GM18867 (cell line): ENCODE data around the gene BCL11A.
"Not testable (repeated sequence)": the region's sequence is repeated elsewhere in the genome, so short reads cannot be mapped to it uniquely, and the experiment has no call there.

ENCODE experiments used
- ATAC-seq: cut with Tn5 transposase; IDR thresholded peaks from one replicate; pipeline ENCODE4 v1.9.1; 2021; ENCODE audit warnings: mild to moderate bottlenecking, moderate library complexity; ENCODE audit not compliant: unreplicated experiment

The BCL11A gene

DNA sequence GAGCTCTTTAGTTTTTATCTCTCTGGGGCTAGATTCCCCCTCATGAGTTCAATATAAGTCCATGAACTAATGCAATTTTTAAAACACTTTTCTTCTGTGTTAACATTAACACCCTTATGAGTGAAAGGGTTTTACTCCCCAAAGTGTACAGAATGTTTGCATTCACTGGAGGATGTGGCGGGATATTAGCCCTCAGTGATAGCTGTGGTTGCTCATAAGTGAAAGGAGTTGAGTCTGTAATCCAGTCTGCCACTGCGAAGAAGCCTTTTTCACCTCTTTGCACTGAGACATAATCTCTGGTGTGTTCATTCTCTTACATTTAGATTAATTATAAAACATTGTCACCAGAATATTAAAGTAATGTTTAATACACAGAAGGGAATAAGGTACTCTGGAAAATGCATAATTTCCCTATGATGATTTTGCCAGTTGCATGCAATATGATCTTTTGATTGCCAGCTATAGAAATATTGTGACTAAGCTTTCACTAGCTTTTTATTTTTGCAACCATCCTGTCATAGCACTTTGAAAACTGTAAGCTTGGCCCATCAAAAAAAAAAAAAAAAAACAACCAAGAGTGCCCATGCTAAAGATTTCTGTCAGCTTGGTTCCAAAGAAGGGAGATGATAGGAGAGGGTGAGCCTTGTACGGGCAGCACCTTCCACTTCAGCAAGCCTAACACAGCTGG is 113.2 kb downstream of the BCL11A start:
- ATAC-seq: peak; percentile 31

DNA sequence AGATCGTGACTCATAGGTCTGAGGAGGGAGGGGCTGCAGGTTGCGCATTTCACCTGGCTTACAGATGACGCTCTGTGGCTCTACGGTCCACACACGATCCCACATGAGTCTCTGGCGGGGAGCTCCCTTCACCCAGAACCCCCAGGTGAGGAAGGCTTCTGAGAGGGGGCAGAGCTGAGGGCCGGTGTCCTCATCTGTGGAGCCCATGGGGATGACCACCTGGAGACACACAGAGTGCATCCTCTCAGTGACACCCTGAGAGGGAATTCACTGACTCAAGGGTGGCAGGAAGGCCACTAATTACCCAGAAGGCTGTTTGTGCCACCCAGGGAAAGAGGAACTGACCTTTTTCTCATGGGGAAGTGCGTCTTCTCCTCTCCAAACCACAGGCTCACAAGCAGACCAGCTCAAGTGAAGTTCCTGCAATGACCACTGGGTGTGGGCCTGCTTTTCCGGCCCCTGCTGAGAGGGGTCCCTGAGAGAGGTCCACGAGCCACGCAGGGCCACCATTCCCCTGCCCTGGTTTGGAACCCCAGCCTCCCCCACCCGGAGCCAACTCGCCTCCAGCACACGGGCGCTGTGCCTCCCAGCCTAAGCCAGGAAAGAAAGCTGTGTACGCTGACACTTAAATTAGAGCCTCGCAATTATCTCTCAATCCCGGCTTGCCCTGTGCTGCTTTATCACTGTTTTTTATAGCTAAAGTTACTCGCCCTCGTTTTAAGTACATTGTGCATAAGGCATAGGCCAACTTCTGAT is 114.1 kb downstream of the BCL11A start:
- ATAC-seq: peak; percentile 99

DNA sequence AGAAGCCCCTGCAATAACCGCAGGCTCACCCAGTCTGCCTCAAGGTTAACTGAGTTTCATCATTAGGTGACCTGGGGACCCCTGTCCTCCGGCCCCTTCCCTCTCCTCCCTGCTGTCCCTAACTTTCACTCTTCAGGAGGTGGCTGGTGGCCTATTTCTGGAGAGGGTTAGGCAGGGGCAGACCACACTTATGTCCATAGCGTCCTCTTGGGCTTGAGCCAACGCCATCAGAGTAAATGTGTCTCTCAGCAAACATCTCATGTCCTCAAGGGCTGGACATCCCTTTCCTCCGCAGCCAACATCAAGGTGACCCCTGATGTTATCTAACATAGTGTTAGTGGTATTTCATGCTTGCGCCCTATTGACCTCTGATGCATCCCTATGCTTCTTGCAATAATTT is 114.8 kb downstream of the BCL11A start:
- no peak for ATAC-seq

DNA sequence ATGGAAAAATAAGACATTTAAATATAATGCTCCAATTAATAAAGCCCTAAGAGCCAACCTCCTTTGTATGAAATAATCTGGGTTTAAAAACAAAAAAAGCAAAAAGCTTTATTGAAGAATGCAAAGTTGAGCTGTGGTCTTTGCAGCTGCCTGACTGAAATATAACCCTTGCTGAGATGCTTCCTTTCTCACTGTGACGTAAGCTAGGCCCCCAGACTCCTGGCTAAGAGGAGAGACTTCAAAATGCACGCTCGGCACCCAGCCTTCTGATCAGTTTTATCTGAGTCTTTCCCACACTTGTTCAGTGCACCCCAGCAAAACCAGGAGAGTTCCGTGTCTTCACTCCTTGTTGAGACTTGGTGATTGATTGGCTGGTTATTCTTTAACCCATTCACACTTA is 115.3 kb downstream of the BCL11A start:
- ATAC-seq: no peak

DNA sequence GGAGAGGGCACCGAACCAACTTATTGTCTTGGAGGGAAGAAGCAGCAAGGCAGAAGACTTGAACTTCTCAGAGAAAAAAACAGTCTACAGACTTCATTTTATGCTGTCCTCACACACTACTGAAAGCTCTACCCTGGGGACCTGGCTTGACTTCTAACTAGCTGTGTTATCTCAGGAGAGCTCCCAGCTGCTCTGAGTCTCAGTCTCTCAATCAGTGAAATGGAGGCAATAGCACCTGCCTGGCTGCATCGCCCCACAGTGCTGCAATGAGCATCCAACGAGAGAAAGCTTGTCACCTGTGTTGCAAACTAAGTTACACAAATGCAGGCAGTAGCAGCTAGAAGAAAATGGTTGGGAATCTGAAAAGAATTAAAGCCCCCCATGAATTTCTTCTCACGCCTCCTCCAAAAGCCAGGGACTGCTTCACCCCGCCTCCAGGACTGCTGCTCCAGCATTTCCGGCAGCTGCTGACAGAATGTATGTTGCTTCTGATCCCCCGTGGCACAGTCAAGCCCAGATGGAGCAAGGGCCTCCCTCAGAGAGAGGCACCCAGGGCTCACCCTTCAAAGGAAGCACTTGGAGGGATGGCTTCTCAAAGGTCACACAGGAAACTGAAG is 116.3 kb downstream of the BCL11A start:
- no peak for ATAC-seq

DNA sequence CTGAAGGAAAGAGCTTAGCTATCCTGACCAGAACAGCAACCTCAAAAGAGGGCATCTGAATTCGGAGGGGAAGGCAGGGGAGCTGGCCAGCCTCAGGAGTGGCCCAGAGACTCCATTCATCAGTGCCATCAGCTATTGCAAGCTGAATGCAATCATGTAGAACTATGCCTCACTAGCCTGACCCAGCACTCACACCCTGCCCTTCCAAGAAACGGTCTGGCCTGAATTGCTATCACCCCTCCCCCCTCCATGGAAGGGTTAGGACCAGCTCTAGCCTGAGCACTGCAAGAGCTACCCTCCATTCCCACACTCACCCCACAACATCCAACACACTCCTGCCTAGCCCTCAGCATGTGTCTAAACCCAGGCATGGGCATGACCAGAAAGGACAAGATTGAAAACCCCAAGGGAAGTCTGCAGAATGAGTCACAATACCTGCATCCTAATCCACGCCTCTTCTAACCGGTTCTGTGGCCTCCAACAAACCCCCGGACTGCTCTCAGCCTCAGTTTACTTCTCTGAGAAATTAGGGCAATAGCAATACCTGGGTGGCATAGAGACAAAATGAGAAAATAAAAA is 120.3 kb downstream of the BCL11A start:
- no peak for ATAC-seq

DNA sequence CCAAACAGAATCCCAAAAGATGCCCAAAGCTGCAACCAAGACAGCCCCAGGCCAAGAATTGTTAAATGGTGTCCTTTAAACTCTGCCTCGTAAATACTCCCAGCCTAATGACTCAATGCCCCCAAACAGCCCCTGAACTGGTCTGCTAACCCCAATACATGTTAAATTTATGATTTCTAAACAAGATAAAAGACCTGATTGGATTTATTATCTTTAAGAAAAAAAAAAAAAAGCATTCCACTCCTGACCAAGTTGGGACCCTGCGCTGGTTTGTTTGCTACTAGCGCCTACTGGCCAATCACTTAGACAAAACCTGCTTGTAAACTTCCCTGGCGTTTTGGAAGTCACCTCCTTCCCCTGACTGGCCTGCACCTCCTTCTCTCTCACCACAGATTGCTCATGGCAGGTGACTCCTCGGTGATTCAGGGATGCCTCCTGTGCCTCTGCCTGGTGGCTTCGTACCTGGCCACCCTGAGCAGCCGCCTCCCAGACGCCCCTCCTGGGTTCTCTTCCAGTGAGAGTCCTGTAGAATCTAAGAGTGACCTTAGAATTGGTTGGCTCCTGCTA is 121.3 kb downstream of the BCL11A start:
- no peak for ATAC-seq

DNA sequence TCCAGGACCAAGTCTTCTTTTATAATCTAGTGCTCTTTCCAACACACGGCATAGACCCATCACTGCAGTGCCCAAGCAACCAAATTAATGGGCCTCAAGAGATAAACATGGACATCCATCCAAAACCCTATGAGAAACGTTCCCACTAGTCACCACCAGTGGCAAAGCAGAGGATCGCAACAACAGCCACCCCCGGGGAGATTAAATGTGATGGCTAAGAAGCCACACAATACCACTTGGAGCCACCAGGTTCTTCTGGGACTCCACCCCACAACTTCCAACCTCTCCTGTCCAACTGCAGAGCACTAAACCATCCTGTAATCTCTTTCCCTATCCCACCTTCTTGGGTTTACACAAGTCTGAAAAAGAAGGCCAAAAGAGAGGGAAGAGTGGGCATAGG is 123.8 kb downstream of the BCL11A start:
- no peak for ATAC-seq

DNA sequence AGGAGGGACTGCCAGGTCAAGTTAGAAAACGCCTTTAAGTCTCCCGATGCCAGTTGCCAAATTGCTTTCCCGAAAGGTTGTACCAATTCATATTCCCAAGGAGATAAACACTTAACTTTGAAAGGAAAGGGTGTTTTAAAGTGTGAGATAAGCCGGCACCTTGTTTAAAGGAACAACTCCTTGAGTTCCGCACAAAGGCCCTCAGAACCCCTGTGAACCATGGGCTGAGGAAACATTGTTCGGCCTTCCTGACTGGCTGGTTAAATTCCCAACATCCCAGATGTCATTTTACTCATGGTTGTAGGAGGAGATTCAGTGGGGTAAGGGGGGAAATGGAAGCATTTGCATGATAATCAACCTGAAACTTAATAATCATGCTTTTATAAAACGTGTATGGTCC is 126.6 kb downstream of the BCL11A start:
- ATAC-seq: no peak

DNA sequence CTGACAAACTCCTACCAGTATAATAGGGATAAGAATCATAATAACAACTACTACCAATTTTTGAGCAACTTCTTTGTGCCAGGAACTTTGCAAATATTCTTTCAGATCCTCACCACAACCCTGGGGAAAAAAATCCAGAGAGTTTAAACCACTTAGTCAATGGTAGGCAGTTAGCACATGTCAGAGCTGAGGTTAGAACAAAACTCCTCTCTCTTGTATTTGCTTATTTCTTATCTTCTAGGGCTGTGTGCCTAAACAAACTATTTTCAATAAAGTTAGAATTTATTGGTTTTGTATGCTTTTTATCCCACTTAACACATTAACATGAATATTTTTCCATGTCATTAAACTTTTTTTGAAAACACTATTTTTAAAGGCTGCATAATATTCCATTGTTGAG is 127.1 kb downstream of the BCL11A start:
- ATAC-seq: no peak

DNA sequence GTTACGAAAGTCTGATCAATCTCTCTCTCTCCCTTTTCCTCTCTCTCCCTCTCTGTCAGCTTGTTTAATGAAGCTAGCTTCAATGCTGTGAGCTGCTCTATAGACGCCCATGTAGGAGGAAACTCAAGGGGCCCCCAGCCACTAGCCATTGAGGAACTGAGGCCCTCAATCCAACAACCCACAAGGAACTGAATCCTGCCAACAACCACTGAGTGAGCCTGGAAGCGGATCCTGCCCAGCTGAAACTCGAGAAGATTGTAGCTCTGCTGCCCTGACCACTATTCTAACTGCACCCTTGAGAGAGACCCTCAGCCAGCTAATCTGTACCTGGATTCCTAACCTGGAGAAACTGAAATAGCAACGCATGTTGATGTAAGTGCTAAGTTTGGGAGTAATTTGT is 129.2 kb downstream of the BCL11A start:
- no peak for ATAC-seq

DNA sequence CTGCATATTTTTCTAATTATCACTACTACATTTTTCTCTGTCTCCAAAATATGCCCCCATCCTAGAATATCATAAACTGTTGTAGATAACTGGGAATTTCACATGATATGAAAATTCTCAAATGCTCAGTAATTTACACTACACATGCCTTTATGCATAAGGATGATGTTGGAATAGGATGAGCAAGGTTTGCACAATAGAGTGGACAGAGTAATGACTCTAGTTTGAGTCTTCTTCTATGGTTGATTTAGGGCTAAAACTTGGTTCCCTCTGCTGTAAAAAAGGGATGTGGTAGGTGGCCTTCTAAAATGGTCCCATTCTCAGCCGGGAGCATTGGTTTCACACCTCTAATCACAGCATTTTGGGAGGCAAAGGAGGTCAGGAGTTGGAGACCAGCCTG is 129.9 kb downstream of the BCL11A start:
- no peak for ATAC-seq

DNA sequence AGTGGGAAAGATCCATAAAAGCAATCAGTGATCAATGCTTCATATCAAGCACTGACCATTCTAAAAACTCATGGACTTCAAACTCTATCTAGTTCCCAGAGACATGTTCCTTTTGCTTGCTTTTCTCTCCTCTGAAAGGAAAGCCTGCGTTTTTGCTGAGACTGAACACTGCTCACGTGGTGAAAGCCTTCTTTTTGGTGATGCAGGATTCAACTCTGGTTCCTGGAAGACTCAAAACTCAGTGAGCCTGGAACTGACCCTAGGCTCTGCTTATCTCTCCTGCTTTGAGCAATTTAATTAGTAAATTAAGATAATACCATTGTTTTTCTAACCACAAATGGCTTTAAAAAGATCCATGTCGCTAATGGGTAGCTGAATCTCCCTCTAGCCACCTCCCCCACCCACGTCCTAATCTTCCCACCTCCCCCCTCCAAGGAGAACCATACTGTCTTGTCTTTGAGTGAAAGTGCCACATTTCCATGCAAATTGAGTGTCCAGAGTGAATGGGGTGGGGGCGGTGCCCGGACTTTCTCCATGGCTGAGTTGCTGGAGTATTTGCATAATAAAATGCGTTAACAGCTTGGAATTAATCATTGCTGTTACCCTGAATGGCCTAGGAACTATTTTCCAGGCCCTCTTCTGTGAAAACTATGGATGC is 130.5 kb downstream of the BCL11A start:
- ATAC-seq: no peak

DNA sequence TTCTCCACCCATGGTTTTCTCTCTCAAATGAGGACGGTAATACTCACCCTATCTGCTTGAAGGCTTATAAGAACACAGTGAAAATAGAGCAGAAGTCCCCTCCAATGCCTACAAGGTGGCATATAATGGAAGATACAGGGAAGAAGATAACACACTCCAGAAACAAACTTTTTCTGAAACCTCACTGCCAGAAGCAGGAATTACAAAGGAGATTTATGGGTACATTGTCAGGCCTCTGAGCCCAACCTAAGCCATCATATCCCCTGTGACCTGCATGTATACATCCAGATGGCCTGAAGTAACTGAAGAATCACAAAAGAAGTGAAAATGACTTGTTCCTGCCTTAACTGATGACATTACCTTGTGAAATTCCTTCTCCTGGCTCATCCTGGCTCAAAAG is 136.2 kb downstream of the BCL11A start:
- not testable (repeated sequence) for ATAC-seq

DNA sequence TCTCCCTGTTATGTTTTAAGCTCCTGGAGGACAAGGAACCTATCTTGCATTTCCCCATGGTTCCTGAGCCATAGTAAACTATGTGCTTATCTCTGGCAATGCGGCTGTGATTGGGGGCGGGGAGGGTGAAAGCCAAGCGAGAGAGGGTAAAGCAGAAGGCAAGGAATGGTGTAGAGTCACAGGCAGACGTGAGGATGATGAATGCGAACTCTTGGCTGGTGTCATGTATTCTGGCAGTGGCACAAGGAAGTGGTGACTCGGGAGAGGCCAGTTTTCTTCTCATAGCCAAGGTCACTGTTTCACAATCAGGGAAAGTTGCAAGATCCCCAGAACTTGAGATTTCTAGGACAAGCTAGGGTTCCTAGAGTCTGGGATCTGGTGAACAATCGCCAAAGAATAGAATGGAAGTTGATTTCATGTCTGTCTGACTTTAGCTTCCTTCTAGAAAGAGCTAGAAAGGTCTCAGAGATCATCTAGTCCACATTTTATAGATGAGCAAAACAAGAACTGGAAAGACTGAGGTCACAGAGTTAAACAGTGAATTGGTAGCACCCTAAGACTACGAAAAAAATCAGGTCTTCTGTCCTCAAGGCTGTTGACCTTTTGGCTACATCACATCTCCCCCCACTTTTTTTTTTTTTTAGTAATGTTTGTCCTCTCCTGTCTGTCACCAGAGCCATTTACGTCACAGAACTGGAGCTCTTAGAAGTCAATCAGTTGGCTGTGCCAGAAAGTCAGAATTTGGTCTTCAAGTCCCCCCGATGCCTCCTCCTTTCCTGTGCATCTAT is 137.0 kb downstream of the BCL11A start:
- no peak for ATAC-seq

DNA sequence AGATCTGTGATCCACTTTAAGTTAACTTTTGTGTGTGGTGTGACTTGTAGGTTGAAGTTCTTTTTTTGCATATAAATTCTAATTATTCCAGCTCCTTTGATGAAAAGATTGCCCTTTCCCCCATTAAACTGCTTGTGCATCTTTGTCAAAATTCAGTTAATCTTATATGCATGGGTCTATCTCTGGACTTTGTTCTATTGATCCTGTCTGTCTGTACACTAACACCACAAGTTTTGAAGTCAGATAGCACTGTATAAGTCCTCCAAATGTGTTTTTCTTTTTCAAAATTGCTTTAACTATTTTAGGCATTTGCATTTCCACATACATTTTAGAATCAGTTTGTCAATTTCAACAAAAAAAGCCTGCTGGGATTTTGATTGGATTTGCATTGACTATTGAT is 137.6 kb downstream of the BCL11A start:
- no peak for ATAC-seq

DNA sequence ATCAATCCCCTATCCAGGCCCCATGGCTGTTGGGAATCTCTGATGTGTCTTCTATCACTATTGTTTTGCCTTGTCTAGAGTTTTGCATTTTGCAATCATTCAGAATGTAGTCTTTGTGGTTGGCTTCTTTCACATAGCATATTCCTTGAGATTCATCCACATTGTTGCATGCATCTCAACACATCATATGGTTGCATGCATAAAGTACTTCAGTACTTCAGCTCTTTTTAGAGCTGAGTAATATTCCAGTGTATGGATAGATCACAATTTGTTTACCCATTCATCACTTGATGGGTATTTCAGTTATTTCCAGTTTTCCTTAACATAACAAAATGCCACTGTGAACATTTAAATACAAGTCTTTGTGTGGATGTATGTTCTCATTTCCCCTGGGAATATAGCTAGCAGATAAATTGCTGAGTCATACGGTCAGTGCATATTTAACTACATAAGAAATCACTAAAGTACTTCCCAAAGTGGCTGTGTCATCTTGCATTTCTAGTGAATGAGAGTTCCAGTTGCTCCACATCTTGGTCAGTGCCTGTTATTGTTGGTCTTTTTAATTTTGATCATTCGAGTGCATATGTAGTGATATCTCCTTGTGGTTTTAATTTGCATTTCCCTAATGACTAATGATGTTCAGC is 138.8 kb downstream of the BCL11A start:
- no peak for ATAC-seq

DNA sequence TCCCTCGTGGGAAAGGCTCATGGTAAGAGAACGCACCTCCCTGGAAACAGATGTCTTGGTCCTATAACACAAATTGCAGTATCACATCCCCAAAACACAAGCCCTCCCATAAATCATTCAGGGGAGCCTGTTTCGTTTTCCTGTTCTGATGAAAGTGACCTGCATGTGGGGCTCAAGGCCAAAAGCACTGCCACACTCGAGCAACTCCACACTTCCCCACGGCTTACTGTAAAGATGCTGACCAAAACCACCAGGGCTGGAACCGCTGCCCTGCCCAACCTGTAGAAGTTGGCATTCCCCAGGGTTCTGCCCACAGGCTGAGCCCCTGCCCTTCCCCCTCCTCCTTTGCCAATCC is 139.7 kb downstream of the BCL11A start:
- ATAC-seq: peak; percentile 84

DNA sequence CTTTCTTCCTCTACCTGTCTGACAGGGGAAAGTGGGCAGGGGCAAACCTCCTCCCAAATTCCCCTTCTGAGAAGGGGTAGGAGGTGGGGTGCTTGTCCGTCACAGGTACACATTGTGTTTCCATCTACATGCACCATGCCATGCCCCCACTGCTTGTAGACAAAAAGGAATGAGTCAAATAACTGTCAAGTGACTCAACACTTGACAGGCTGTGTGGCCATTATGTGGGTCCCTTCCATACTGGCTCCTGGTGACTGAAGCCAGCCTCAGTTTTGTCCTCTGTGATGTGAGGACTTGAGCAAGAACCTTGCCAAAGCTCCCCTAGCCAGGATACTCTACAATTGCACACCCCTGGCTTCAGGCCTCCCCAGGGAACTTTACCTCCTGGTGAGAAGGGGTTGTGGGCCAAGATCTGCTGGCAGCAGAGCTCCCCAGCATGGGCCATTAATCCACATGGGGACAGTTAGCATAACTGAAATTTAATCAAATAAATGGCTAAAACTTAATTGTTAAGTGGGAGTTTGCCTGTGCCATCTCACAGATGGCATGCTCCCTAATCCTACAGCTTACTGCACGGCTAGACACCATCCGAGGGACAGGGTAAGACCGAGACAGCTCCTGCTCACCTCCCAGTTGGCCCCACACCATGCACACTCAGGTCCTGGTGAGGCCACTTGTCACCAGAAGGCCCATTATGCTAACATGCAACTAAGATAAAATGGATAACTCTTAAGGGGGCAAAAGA is 140.2 kb downstream of the BCL11A start:
- ATAC-seq: no peak
